Pons (tissue), 1 donor: ENCODE measurements around the gene CWF19L2.

Experiments
- DNase-seq: peaks from one replicate; pipeline ENCODE4 v3.0.0-alpha.2; 2016; ENCODE audit warnings: low spot score

The CWF19L2 gene

GRCh38 chr11:107293677-107294344 is 163.8 kb downstream of the CWF19L2 start:
- no peak for DNase-seq

- DNase-seq, result no peak
Measured at GRCh38 chr11:107282195-107282594, 175.4 kb downstream of the CWF19L2 start.
